Mesendoderm (in vitro differentiated cells): Measurements from ENCODE around the gene GATC. TPM values are rescaled to one million over a fixed set of nuclear protein-coding genes. Genes with fewer than 3 reads are reported as not detected.

Experiments used
- DNase-seq: peaks from one replicate; pipeline ENCODE4 v3.0.0; 2013
- H2AK5ac ChIP-seq: 2 replicates; pipeline ENCODE4 v1.6.1; 2013; ENCODE audit warnings: low read length, inconsistent platforms
- H2BK120ac ChIP-seq: 2 replicates; pipeline ENCODE4 v1.6.1; 2013; ENCODE audit warnings: low read depth, mild to moderate bottlenecking, low read length, moderate library complexity, mixed read lengths
- H2BK15ac ChIP-seq: replicated peaks from 2 replicates; pipeline ENCODE4 v1.6.1; 2013; ENCODE audit warnings: low read depth, mild to moderate bottlenecking, moderate library complexity
- H2BK5ac ChIP-seq: 2 replicates; pipeline ENCODE4 v1.6.1; 2013; ENCODE audit warnings: low read length, inconsistent platforms
- H3K18ac ChIP-seq: 2 replicates; pipeline ENCODE4 v1.6.1; 2013; ENCODE audit warnings: mild to moderate bottlenecking, low read length, mixed read lengths
- H3K23ac ChIP-seq: one replicate; pipeline ENCODE4 v1.6.1; 2013; ENCODE audit warnings: low read length
- H3K27ac ChIP-seq: 2 replicates; pipeline ENCODE4 v1.5.1; 2013; ENCODE audit warnings: low read depth, mild to moderate bottlenecking, inconsistent platforms, low read length, moderate library complexity
- H3K27me3 ChIP-seq: 2 replicates; pipeline ENCODE4 v1.6.1; 2013; ENCODE audit warnings: low read length, control low read depth, mild to moderate bottlenecking, inconsistent platforms; ENCODE audit not compliant: insufficient read depth, poor library complexity
- H3K36me3 ChIP-seq: 2 replicates; pipeline ENCODE4 v1.6.1; 2013; ENCODE audit warnings: low read length, inconsistent platforms; ENCODE audit not compliant: control insufficient read depth, insufficient read depth
- H3K4ac ChIP-seq: one replicate; pipeline ENCODE4 v1.6.1; 2013; ENCODE audit warnings: low read depth, mild to moderate bottlenecking, low read length, moderate library complexity
- H3K4me1 ChIP-seq: 2 replicates; pipeline ENCODE4 v1.6.1; 2013; ENCODE audit warnings: low read depth, low read length, inconsistent platforms; ENCODE audit not compliant: control insufficient read depth
- H3K4me2 ChIP-seq: 2 replicates; pipeline ENCODE4 v1.6.1; 2013; ENCODE audit warnings: low read length
- H3K4me3 ChIP-seq: 2 replicates; pipeline ENCODE4 v1.5.1; 2013; ENCODE audit warnings: mild to moderate bottlenecking, low read length
- H3K56ac ChIP-seq: one replicate; pipeline ENCODE4 v1.6.1; 2013; ENCODE audit warnings: low read length
- H3K79me1 ChIP-seq: 2 replicates; pipeline ENCODE4 v1.6.1; 2013; ENCODE audit warnings: low read length, inconsistent platforms
- H3K79me2 ChIP-seq: 2 replicates; pipeline ENCODE4 v1.6.1; 2013; ENCODE audit warnings: mild to moderate bottlenecking, low read length; ENCODE audit not compliant: control insufficient read depth, insufficient read depth
- H3K9ac ChIP-seq: 2 replicates; pipeline ENCODE4 v1.6.1; 2013; ENCODE audit warnings: low read length, inconsistent platforms
- H4K5ac ChIP-seq: one replicate; pipeline ENCODE4 v1.6.1; 2013; ENCODE audit warnings: low read length
- H4K8ac ChIP-seq: one replicate; pipeline ENCODE4 v1.6.1; 2013; ENCODE audit warnings: low read depth, mild to moderate bottlenecking, control low read depth, low read length, moderate library complexity
- WGBS: extraction: QIAGEN DNeasy Blood & Tissue Kit; methylation state at CpG from one replicate; pipeline ENCODE4 v1.1.7; 2013; ENCODE audit warnings: low lambda C conversion rate, missing lambda C conversion rate; ENCODE audit not compliant: insufficient coverage; ENCODE audit errors: extremely low coverage; 5-methylcytosine and 5-hydroxymethylcytosine counted together
- polyA plus RNA-seq, 2 experiments: library from polyadenylated mRNA; stranded (reverse); fragments of 200-250 nt; gene quantifications; one replicate each; pipeline ENCODE4 v1.2.3, GENCODE V29; 2013

The GATC gene
- polyA plus RNA-seq (2013, experiment 1 of 2), result 21.1 TPM
- 21.0 TPM for polyA plus RNA-seq (2013, experiment 2 of 2)

GRCh38 chr12:120445911-120446843 is at the start of gene GATC, which contains the start of gene TRIAP1:
GATC (plus strand) TSS chr12:120446444; CDS start chr12:120446481, 37 bp downstream.
TRIAP1 (minus strand) TSS chr12:120446384; CDS start chr12:120446372, 12 bp downstream.
- Histone ChIP-seq H3K27me3 (no peaks in the 10 kb centered on the region), H3K79me1 (peaks cover 6% of the 10 kb centered on the region), H3K56ac (peak within 1 kb of the TSS; percentile 99), H3K4me2 (peak within 1 kb of the TSS; percentile 97), H3K4ac (peak within 1 kb of the TSS; percentile 43), H4K5ac (peak within 1 kb of the TSS; percentile 53), H3K4me1 (no peaks in the 10 kb centered on the region), H3K79me2 (peaks cover 40% of the 10 kb centered on the region), H2BK5ac (peak within 1 kb of the TSS; percentile 61), H4K8ac (no peak within 1 kb of the TSS), H3K36me3 (no peaks in the 10 kb centered on the region), H3K4me3 (peak within 1 kb of the TSS; percentile 91), H2AK5ac (no peak within 1 kb of the TSS), H3K18ac (no peak within 1 kb of the TSS), H2BK15ac (no peak within 1 kb of the TSS), H3K9ac (peak within 1 kb of the TSS; percentile 93), H3K23ac (peak within 1 kb of the TSS; percentile 80), H3K27ac (peak within 1 kb of the TSS; percentile 52), H2BK120ac (no peak within 1 kb of the TSS)
- no CpG with 5 or more reads among the region's 73 CpGs for WGBS
- peak; percentile 91 for DNase-seq

- no peak overlapping the region for H2BK120ac ChIP-seq
- no peak overlapping the region for H3K4me2 ChIP-seq
- no peak overlapping the region for H3K9ac ChIP-seq
- no peak for DNase-seq
- H3K4me1 ChIP-seq, result no peaks in the 10 kb centered on the region
- no peak overlapping the region for H3K23ac ChIP-seq
- no peak overlapping the region for H3K4ac ChIP-seq
- H3K27ac ChIP-seq, result no peak overlapping the region
- H4K5ac ChIP-seq, result no peak overlapping the region
- no peak overlapping the region for H3K4me3 ChIP-seq
- H2AK5ac ChIP-seq, result no peak overlapping the region
- WGBS, result no CpG with 5 or more reads among the region's 33 CpGs
- H2BK5ac ChIP-seq, result no peak overlapping the region
- no peak overlapping the region for H3K56ac ChIP-seq
- H4K8ac ChIP-seq, result no peak overlapping the region
- no peak overlapping the region for H3K18ac ChIP-seq
- H3K36me3 ChIP-seq, result no peaks in the 10 kb centered on the region
- no peaks in the 10 kb centered on the region for H3K79me2 ChIP-seq
- H3K79me1 ChIP-seq, result no peaks in the 10 kb centered on the region
- H2BK15ac ChIP-seq, result no peak overlapping the region
- no peaks in the 10 kb centered on the region for H3K27me3 ChIP-seq
Observed at GRCh38 chr12:120397824-120398540, 48.3 kb upstream of the GATC start.

GRCh38 chr12:120399531-120399930 is 46.7 kb upstream of the GATC start:
- Histone ChIP-seq H2BK120ac (no peak overlapping the region), H4K5ac (no peak overlapping the region), H3K4me3 (no peak overlapping the region), H3K36me3 (no peaks in the 10 kb centered on the region), H3K79me2 (no peaks in the 10 kb centered on the region), H3K79me1 (no peaks in the 10 kb centered on the region), H3K56ac (no peak overlapping the region), H3K27me3 (no peaks in the 10 kb centered on the region), H3K4me2 (no peak overlapping the region), H3K27ac (no peak overlapping the region), H3K9ac (no peak overlapping the region), H4K8ac (no peak overlapping the region), H2AK5ac (no peak overlapping the region), H3K18ac (no peak overlapping the region), H3K4ac (no peak overlapping the region), H3K4me1 (no peaks in the 10 kb centered on the region), H2BK15ac (no peak overlapping the region), H2BK5ac (no peak overlapping the region), H3K23ac (no peak overlapping the region)
- no CpG with 5 or more reads among the region's 5 CpGs for WGBS
- DNase-seq, result no peak

- no peaks in the 10 kb centered on the region for H3K36me3 ChIP-seq
- H2AK5ac ChIP-seq, result no peak overlapping the region
- H3K4me2 ChIP-seq, result no peak overlapping the region
- peak; percentile 51 for DNase-seq
- H3K79me2 ChIP-seq, result no peaks in the 10 kb centered on the region
- H3K4me3 ChIP-seq, result no peak overlapping the region
- no peak overlapping the region for H2BK5ac ChIP-seq
- no peak overlapping the region for H3K27ac ChIP-seq
- H4K5ac ChIP-seq, result no peak overlapping the region
- H3K9ac ChIP-seq, result peak overlapping the region; percentile 41
- H3K23ac ChIP-seq, result no peak overlapping the region
- no peaks in the 10 kb centered on the region for H3K79me1 ChIP-seq
- H3K4me1 ChIP-seq, result no peaks in the 10 kb centered on the region
- H3K4ac ChIP-seq, result no peak overlapping the region
- H3K56ac ChIP-seq, result peak overlapping the region; percentile 49
- no peak overlapping the region for H2BK120ac ChIP-seq
- no peak overlapping the region for H2BK15ac ChIP-seq
- no peak overlapping the region for H3K18ac ChIP-seq
- H3K27me3 ChIP-seq, result no peaks in the 10 kb centered on the region
- WGBS, result no CpG with 5 or more reads among the region's 13 CpGs
- H4K8ac ChIP-seq, result no peak overlapping the region
Observed at GRCh38 chr12:120402217-120402616, 44.0 kb upstream of the GATC start.

- H4K5ac ChIP-seq, result no peak overlapping the region
- no peaks in the 10 kb centered on the region for H3K36me3 ChIP-seq
- H3K27ac ChIP-seq, result no peak overlapping the region
- no peaks in the 10 kb centered on the region for H3K27me3 ChIP-seq
- H3K79me1 ChIP-seq, result no peaks in the 10 kb centered on the region
- no peak for DNase-seq
- H3K56ac ChIP-seq, result no peak overlapping the region
- no peak overlapping the region for H2AK5ac ChIP-seq
- H3K4me1 ChIP-seq, result no peaks in the 10 kb centered on the region
- H3K23ac ChIP-seq, result no peak overlapping the region
- WGBS, result no CpG with 5 or more reads among the region's 3 CpGs
- no peak overlapping the region for H2BK15ac ChIP-seq
- no peak overlapping the region for H2BK120ac ChIP-seq
- no peak overlapping the region for H2BK5ac ChIP-seq
- no peak overlapping the region for H4K8ac ChIP-seq
- no peak overlapping the region for H3K4me3 ChIP-seq
- H3K79me2 ChIP-seq, result no peaks in the 10 kb centered on the region
- no peak overlapping the region for H3K9ac ChIP-seq
- no peak overlapping the region for H3K18ac ChIP-seq
- no peak overlapping the region for H3K4ac ChIP-seq
- no peak overlapping the region for H3K4me2 ChIP-seq
Observed at GRCh38 chr12:120403869-120404268, 42.4 kb upstream of the GATC start.
